GM19328 (cell line): ENCODE measurements around the gene POLR1A.
"Not testable (repeated sequence)": the region's sequence is repeated elsewhere in the genome, so short reads cannot be mapped to it uniquely, and the experiment has no call there.

Experiments used
- ATAC-seq: cut with Tn5 transposase; IDR thresholded peaks from one replicate; pipeline ENCODE4 v1.9.1; 2021; ENCODE audit warnings: mild to moderate bottlenecking, moderate library complexity; ENCODE audit not compliant: unreplicated experiment

POLR1A gene

DNA sequence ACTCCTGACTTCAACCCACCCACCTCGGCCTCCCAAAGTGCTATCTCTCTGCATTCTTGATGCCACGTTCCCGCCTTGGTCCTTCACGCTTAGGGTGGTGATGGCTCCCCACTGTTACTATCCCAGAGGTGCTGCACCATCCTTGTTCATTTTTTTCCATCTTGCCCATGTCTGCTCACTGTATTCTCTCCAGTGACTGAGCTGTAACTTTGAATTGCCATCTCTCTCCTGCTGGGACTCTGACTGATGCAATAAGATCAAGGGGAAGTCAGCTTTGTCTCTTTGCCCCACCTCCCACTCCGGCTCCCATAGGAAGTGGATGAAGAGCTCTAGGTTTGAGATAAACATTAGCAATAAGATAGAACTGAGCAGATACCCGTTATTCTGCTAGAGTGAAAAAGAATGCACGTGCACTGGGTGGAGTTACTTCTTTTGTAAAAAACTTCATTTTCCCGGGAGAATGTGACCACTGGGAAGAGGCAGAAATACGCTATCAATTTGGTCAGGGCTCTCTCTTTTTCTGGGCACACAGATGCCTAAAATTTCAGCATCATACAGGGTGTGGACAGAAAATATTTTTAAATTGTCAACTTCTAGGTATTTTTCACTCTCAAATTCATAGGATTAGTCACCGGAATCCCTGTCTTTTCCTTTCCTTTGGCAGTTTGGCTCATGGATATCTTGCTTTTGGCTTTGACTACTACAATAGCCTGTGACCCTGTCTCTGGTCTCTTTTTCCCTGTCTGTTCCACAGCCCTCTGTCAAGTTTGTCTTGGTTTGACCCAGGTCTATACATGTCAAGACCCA lies 105.4 kb downstream of the POLR1A start:
- ATAC-seq = no peak

DNA sequence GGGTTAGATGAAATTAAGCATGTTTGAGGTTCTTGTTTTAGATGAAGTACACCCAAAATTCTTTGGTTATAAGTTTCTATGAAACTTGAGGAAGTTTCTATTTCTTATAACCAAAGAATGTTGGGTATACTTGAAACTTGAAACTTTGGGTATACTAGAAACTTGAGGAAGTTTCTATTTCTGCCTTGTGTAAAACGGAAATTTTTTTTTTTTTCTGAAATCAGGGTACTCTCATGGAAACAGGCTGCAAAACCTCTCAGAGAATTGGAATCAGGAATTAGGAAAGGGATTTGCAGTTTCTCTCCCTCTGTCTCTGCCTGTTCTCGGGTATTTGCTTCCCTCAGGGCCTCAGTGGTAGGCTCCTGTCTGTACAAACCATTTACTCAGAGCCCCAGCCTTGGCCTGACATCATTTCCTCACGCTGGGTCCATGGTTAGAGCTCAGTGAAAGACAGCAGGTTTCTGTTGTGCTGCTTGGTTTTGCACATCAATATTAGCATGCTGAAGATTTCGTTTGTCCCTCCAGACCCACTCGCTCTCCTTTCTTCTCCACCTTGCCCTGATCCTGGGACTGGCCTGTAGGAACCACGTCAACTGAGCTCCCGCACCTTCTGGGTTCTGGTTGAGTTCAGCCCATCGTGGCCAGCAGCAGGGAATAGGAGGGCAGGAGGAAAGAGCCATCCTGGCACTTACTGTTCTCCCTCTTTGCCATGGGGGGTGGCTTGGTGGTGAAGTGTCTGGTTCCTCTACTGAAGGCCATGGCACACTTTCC lies 106.4 kb downstream of the POLR1A start:
- peak; percentile 66 for ATAC-seq

DNA sequence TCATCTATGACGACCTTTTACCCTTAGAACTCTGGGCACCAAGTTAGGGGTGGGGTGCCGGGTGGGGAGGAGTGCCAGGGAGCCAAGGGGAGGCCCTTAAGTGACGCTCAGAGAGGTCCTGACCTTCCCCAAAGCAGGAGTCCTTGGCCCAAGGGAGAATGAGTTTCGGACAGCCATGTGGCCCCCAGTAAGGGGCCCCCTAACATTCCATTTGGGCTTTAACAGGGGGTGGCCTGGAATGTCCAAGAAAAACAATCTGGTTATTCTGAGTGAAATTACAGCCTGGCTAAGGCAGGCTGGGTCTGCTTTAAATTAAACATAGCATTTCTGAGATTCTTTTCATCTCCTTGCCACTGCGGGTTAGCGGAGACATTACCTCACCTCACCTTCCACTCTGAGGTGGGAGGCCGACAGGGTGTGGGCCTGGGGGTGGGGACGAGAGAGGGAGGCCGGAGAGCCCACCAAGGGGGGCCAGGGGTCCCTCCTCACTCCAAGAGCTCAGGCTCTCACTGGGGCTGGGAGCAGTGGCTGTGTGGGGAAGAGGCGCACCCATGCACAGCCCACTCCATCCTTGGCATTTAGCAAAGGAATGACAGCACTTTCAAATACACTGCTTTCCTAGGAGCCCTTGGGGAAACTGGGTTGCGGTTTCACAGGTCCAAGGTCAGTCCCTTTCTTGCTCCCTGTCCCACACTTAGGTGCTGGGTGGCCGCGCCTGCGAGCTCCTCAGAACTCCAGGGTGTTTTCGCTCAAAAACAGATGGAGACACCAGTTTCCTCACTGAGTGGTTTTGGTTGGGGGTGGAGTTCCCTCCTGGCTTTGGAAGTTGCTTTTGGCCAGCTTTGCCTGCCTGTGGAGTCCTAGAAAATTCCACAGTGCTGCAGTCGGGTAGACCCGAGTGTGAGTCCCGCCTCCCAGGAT lies 107.4 kb downstream of the POLR1A start:
- no peak for ATAC-seq

DNA sequence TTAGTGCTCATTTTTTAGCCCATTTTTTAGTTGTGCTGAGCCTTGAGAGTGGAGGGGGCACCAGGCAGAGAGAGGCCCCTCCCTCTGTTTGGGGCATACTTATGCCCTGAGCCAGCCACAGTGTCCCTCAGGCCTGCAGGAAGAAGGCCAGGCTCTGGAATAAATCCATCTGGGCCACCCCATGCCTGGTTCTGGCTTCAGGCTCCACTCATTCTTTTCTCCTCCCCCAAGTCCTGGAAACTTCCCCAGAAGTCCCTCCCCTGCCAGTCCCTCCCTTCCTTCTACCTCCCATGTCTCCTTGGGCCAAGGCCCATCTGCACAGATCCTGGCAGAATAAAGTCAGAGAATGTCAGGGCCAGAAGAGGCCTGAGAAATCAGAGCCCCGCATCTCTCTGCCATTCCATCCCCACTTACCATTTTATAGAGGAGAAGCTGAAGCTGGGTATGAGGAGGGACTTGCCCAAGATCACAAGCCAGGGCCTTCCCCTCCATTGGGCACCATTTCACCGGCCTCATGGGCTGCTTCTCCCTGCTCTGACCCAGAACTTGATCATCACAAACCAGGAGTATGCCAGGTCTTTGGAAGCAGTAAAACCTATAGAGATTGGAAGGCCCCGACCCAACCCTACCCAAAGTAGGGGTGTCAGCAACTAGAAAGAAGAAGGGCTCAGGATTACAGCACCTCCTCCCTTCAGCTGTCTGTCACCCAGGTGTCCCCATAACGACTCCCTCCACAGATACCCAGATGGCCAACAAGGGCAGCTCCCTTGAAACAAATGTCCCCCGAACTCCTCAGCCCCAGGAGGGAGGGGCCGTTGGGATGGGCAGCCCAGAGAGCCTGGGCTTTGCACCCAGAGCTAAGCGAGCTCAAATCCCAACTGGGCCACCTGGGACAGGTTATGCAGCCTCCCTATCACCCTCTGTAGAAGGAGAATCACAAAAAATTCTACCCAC lies 108.4 kb downstream of the POLR1A start:
- ATAC-seq = no peak

DNA sequence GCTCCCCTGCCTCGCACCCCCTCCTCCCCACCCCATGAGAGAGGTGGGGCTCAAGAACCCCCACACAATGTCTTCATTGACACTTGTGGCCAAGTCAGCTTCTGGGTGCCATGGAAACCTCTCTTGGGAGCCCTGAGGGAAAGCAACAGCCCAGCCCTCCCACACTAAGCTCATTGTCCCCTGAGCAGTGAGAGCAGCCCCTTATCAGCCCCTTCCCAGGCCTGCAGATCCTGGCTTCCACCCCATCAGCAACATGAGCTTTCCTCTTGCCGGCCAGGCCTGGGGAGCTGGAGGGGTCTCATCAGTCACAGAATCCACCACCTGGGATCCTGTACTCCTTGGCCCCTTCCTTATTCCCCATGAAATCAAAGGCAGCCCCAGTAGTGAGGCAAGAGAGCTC lies 109.1 kb downstream of the POLR1A start:
- no peak for ATAC-seq

DNA sequence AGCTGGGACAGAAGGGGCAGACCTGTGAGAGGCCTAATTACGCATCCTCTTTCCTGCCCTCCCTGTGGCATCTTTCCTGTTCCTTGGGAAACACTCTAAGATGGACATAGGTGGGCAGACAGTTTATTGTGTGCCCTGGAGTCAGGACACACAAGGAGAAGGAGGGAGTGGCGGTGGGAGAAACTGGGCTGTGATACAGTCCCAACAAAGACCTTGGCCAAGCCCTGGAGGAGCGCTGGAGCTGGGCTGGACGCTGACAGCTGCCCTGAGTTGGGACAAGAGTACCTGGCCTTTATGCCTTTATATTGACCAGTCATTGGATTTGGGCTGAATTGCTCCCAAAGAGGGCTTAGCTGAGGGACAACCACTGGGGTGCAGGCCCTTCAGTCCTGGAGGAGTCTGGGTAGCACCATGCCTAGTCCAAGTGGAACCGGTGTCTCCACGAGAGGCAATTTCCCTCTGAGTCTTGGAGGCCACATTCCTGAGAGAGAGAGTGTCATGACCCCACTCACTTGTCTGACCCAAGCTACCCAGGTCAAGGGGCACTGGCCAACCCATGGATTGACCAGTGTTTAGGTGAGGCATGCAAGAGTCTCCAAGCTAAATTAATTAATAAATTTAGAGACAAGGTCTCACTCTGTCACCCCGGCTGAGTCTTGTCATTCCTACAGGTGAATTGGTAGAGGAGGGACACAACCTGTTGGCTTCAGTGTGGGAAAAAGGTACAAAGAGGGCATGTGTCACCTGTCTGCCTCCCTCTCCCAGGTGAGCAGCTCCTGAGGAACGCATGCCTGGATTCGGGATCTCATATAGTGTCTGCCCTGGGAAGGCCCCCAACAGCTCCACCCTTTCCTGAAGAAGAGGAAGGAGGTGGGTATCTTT lies 109.8 kb downstream of the POLR1A start:
- ATAC-seq = no peak

DNA sequence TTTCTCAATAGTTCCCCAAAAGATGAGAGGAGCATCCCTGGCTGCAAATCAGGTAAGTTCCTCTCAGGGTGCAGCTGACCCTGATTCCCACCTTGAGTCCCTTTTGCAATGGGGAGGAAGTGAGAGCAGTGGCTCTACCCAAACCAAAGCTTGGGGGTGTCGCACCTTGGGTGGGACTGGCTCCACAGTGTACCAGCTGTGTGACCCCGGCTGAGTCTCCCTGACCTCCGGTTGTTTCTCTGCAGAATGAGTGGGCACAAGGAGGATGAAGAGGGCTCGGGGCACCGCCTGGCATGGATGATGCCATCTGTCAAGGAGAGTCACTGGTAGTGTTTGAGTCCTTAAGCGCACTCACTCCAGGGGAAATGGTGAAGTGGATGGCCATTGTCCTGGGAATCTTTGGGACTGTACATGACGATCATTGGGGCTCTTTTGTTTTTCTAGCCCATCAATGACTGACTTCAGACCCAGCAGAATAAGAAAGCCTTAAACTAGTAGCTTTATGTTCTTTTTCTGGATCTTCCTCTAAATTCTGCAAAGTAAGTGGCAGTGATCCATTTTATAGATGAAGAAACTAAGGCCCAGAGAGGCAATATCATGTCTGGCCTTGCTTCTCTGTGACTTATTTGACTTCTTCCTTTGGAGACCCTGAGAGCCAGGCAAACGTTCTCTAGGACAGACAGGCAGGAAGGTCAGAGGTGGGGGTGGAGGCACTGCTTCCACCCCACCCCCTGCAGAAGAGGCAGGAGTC lies 110.6 kb downstream of the POLR1A start:
- no peak for ATAC-seq

DNA sequence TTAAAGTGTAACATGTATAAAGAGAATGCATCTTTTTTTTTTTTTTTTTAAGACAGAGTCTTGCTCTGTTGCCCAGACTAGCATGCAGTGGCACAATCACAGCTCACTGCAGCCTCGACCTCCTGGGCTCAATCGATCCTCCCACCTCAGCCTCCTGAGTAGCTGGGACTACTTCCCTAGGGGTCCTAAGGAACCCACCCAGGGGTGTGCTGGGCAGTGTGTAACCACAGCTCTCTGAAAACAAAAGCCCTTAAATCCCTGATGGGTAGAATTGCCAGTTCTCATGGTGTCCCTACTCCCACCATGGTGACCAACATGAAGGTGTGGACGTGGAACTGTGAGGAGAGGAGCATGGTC lies 111.3 kb downstream of the POLR1A start:
- ATAC-seq = no peak

DNA sequence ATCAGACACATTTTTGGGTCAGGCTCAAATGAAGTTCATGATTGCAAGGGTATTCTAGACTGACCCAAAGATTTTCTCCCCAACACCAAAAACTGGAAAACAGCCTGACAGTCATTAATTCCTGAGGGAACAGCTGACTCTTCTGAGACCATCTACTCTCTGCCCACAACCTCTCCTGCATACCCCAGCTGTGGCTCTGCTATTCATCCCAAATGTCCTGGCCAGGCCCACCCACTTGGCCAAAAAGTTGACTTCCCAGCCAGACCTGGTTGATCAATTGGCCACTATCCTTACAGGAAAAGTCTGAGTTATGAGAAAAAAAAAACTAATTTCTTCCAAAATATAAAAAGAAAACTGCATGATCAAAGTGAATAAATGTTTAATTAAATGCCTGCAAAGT lies 113.1 kb downstream of the POLR1A start:
- no peak for ATAC-seq

DNA sequence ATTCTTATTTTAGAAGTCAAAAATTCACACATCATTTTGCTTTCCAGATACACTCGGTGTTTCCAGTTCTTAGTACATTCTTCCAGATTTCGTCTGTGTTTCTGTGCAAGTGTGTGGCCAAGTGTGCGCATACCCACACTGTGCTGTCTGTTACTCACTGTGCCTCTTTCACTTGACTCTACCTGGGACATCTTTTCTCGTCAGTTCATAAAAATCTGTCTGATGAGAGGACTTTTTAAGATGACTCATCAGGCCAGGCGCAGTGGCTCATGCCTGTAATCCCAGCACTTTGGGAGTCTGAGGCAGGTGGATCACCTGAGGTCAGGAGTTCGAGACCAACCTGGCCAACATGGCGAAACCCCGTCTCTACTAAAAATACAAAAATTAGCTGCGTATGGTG lies 113.6 kb downstream of the POLR1A start:
- not testable (repeated sequence) for ATAC-seq

DNA sequence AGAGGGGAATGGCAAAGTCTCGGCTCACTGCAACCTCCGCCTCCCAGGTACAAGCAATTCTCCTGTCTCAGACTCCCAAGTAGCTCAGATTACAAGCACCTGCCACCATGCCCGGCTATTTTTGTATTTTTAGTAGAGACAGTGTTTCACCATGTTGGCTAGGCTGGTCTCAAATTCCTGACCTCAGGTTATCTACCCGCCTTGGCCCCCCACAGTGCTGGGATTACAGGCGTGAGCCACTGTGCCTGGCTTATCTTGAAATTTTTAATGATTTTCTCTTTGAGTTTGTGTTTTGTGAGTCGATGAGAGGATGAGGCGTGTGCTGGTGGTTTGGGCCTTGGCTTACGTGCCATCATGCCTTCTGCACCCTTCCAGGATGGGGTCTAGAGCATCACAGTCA lies 115.6 kb downstream of the POLR1A start:
- no peak for ATAC-seq

DNA sequence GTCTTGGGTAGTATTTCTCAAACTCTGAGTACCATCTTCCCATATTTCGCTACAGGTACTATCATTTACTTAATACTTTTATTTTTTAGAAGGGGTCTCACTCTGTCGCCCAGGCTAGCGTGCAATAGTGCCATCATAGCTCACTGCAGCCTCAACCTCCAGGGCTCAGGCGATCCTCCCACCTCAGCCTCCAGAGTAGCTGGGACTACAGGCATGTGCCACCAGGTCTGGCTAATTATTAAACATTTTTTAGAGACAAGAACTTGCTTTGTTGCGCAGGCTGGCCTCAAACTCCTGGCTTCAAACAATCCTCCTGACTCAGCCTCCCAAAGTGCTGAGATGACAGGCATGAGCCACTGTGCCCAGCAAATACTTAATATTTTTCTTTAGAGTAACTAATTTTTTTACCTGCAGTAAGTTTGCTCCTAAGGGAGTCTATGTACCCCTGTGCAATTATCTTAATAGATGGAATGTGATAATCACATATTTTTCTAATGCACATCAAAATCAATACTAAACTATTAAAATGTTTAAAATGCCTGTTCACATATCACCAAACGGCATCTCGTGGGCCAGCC lies 116.3 kb downstream of the POLR1A start:
- no peak for ATAC-seq

DNA sequence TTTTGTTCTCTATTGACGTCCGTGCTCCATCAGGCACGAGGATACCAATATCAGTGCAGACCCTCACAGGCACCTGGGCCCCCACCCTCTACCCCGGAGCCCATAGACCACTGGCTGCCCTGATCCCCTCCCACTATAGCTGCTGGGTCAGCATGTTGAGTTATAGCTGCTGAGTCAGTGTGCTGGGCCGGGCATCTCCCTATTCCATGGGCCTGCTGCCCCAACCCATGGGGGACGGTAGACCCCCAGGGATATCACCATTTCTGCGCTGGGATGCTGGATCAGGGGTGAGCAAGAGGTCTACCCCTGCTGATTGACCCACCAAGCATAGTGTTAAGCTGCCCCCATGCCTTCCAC lies 116.8 kb downstream of the POLR1A start:
- ATAC-seq = no peak

DNA sequence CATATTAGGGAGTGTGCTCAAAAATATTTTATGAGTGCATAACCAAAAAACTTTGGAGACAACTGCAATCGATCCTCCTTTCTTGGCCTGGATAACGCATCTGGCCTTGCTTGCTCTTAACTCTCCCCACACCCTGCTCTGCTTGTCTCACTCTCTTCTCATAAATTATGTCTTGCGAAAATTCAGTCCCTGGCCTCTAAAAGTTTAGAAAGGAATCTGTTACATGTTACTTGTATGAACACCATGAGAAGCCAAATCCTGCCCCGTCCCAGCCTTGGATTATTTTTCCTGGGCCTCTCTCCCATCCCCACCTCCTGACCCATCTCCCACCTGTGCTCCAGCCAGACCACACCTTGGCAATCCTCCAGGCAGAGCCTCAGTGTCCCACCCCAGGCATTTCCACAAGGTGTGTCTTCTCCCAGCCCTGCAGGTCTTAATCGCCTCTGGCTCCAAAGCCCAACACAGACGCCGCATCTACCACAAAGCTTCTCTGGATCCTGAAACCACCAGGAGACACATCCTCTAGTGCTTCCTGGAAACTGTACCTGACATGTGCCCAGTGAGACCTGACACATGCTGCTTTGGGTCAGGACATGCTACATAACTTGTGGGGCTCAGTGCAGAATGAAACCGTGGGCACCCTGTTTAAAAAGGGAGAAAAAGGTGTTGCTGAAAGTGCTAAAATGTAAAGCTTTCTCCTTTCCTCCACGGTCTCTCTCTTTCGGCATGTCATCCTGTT lies 117.3 kb downstream of the POLR1A start:
- no peak for ATAC-seq

DNA sequence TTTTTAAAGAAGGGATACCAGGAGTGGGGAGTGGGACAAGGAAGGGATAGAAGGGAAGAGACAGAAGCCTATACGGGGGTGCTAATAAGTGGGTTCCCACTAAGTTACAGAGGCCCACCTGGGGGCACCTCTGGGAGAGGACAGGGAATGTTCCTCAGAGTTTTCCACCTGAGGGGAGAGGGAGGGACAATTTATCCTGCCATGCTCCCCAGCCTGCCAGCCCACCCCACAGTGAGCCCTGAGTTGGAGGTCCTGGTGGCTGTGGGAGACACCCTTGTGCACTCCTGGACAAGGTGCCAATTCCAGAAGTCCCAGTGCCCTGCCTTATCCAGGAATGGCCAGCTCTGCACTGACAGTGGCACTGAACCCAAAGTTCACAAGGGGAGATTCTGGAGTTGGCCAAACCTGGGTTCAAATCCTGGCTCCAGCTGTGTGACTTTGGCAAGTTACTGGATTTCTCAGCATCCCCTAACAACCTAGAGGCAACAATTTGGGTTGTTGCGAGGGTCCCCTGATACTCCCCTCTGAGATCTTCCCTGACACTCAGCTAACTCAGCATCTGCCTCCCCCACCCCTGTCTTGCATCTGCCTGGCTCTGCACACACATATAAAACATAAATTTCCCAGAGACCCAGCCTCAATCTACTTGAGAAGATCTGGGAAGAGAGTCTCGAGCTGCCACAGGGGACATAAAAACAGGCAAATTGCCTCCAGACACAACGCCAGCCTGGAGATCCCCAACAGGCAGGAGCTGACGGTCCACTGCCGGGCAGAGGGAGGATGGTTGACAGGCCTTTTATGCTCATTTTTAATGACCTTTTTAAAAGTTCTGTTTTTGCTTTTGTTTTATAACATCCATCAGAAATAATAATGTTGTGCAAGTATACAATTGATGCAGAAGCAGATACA lies 118.2 kb downstream of the POLR1A start:
- ATAC-seq = no peak

DNA sequence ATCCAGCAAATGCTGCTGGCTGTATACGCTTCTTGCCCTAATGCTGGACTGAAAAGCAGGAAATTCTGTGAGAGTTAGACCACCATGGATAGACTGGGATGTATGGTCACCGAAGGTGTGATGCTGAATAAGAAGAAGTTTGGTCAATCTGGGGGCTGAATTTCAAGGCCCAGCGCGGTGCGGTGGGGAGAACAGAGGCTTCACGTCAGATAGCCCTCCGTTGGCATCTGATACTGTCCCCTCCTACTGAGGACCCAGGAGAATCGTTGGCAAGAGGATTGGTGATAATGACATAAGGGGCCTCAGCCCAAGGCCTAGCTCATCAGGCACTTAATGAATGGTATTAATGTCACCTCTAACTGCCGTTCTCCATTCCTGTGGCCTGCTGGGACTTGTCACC lies 119.6 kb downstream of the POLR1A start:
- ATAC-seq = no peak

DNA sequence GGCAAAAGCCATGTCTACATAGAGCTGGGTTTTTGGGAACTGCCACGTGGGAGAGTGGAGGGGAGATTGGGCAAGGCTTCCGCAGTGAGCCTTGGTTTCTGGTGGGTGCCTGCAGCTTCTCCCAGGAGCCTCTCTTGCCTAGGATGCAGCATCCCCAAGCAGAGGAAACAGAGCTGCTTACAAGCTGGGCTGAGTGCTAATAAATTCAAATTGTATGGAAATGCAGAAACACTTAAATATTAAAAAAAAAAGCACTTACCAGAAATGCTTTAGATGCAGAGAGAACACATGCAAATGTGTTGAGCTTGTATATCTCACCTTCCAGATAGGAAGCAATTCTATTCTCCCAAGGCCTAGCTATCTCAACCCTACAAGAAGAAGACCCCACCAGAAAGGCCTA lies 120.9 kb downstream of the POLR1A start:
- ATAC-seq = no peak
